ENCODE data around the gene SERTAD3.
"Not testable (repeated sequence)": the region's sequence is repeated elsewhere in the genome, so short reads cannot be mapped to it uniquely, and the experiment has no call there.

Gene SERTAD3

GRCh38 chr19:40443131-40443999, 770 bp downstream of the SERTAD3 start:
- WGBS (ENCODE audit: insufficient coverage, insufficient read length): no CpG with 5 or more reads among the region's 52 CpGs
- Histone ChIP-seq H3K9me3 (ENCODE audit: control insufficient read depth, insufficient read depth, low read length) (no peaks in the 10 kb centered on the region), H3K27me3 (ENCODE audit: control insufficient read depth, insufficient read depth, low read length) (no peaks in the 10 kb centered on the region), H3K36me3 (ENCODE audit: control insufficient read depth, insufficient read depth, low read length) (peaks cover 9% of the 10 kb centered on the region), H3K4me3 (ENCODE audit: low read length) (peak overlapping the region; percentile 92), H3K4me1 (ENCODE audit: control insufficient read depth, insufficient read depth, low read length) (peaks cover 2% of the 10 kb centered on the region; the same call in 1 of the 2 replicates), H3K27ac (ENCODE audit: low read length) (no peak overlapping the region)
- DNase-seq (ENCODE audit: low read depth, low spot score): no peak

GRCh38 chr19:40442328-40443130, 1.6 kb downstream of the SERTAD3 start:
- no peak for DNase-seq (ENCODE audit: low read depth, low spot score)
- peak overlapping the region; percentile 33; the same call in 1 of the 2 replicates for H3K4me3 ChIP-seq (ENCODE audit: low read length)
- peaks cover 2% of the 10 kb centered on the region; the same call in 1 of the 2 replicates for H3K4me1 ChIP-seq (ENCODE audit: control insufficient read depth, insufficient read depth, low read length)
- no CpG with 5 or more reads among the region's 22 CpGs for WGBS (ENCODE audit: insufficient coverage, insufficient read length)
- no peaks in the 10 kb centered on the region for H3K27me3 ChIP-seq (ENCODE audit: control insufficient read depth, insufficient read depth, low read length)
- no peak overlapping the region for H3K27ac ChIP-seq (ENCODE audit: low read length)
- no peaks in the 10 kb centered on the region for H3K9me3 ChIP-seq (ENCODE audit: control insufficient read depth, insufficient read depth, low read length)
- H3K36me3 ChIP-seq (ENCODE audit: control insufficient read depth, insufficient read depth, low read length): peaks cover 9% of the 10 kb centered on the region

GRCh38 chr19:40441719-40442253, 2.3 kb downstream of the SERTAD3 start:
- no peak for DNase-seq (ENCODE audit: low read depth, low spot score)
- H3K27me3 ChIP-seq (ENCODE audit: control insufficient read depth, insufficient read depth, low read length): no peaks in the 10 kb centered on the region
- H3K36me3 ChIP-seq (ENCODE audit: control insufficient read depth, insufficient read depth, low read length): peaks cover 9% of the 10 kb centered on the region
- H3K4me1 ChIP-seq (ENCODE audit: control insufficient read depth, insufficient read depth, low read length): peaks cover 2% of the 10 kb centered on the region; the same call in 1 of the 2 replicates
- H3K4me3 ChIP-seq (ENCODE audit: low read length): no peak overlapping the region
- no CpG with 5 or more reads among the region's 11 CpGs for WGBS (ENCODE audit: insufficient coverage, insufficient read length)
- H3K9me3 ChIP-seq (ENCODE audit: control insufficient read depth, insufficient read depth, low read length): no peaks in the 10 kb centered on the region
- H3K27ac ChIP-seq (ENCODE audit: low read length): no peak overlapping the region

- Histone ChIP-seq H3K27me3 (ENCODE audit: control insufficient read depth, insufficient read depth, low read length) (no peaks in the 10 kb centered on the region), H3K36me3 (ENCODE audit: control insufficient read depth, insufficient read depth, low read length) (peaks cover 9% of the 10 kb centered on the region), H3K4me1 (ENCODE audit: control insufficient read depth, insufficient read depth, low read length) (no peaks in the 10 kb centered on the region), H3K4me3 (ENCODE audit: low read length) (no peak overlapping the region), H3K27ac (ENCODE audit: low read length) (no peak overlapping the region), H3K9me3 (ENCODE audit: control insufficient read depth, insufficient read depth, low read length) (no peaks in the 10 kb centered on the region)
- no peak for DNase-seq (ENCODE audit: low read depth, low spot score)
- no CpG with 5 or more reads among the region's 3 CpGs for WGBS (ENCODE audit: insufficient coverage, insufficient read length)
These were observed 5.9 kb downstream of the SERTAD3 start for GRCh38 chr19:40438284-40438683.

- DNase-seq (ENCODE audit: low read depth, low spot score): no peak
- H3K36me3 ChIP-seq (ENCODE audit: control insufficient read depth, insufficient read depth, low read length): no peaks in the 10 kb centered on the region
- H3K9me3 ChIP-seq (ENCODE audit: control insufficient read depth, insufficient read depth, low read length): no peaks in the 10 kb centered on the region
- peak overlapping the region; percentile 36 for H3K27ac ChIP-seq (ENCODE audit: low read length)
- WGBS (ENCODE audit: insufficient coverage, insufficient read length): no CpG with 5 or more reads among the region's 50 CpGs
- H3K4me3 ChIP-seq (ENCODE audit: low read length): peak overlapping the region; percentile 2; the same call in 1 of the 2 replicates
- H3K4me1 ChIP-seq (ENCODE audit: control insufficient read depth, insufficient read depth, low read length): no peaks in the 10 kb centered on the region
- H3K27me3 ChIP-seq (ENCODE audit: control insufficient read depth, insufficient read depth, low read length): no peaks in the 10 kb centered on the region
These were observed 10.5 kb downstream of the SERTAD3 start for GRCh38 chr19:40433391-40434216.

- H3K4me1 ChIP-seq (ENCODE audit: control insufficient read depth, insufficient read depth, low read length); H3K36me3 ChIP-seq (ENCODE audit: control insufficient read depth, insufficient read depth, low read length); DNase-seq (ENCODE audit: low read depth, low spot score); H3K4me3 ChIP-seq (ENCODE audit: low read length); H3K9me3 ChIP-seq (ENCODE audit: control insufficient read depth, insufficient read depth, low read length); H3K27me3 ChIP-seq (ENCODE audit: control insufficient read depth, insufficient read depth, low read length); H3K27ac ChIP-seq (ENCODE audit: low read length): not testable (repeated sequence)
- no CpG with 5 or more reads among the region's 7 CpGs for WGBS (ENCODE audit: insufficient coverage, insufficient read length)
These were observed 11.4 kb downstream of the SERTAD3 start for GRCh38 chr19:40432760-40433159.

- Histone ChIP-seq H3K36me3 (ENCODE audit: control insufficient read depth, insufficient read depth, low read length) (no peaks in the 10 kb centered on the region), H3K4me3 (ENCODE audit: low read length) (no peak overlapping the region), H3K27ac (ENCODE audit: low read length) (no peak overlapping the region), H3K9me3 (ENCODE audit: control insufficient read depth, insufficient read depth, low read length) (no peaks in the 10 kb centered on the region), H3K4me1 (ENCODE audit: control insufficient read depth, insufficient read depth, low read length) (no peaks in the 10 kb centered on the region), H3K27me3 (ENCODE audit: control insufficient read depth, insufficient read depth, low read length) (no peaks in the 10 kb centered on the region)
- no CpG with 5 or more reads among the region's 3 CpGs for WGBS (ENCODE audit: insufficient coverage, insufficient read length)
- no peak for DNase-seq (ENCODE audit: low read depth, low spot score)
These were observed 12.4 kb downstream of the SERTAD3 start for GRCh38 chr19:40431698-40432097.

GRCh38 chr19:40430242-40430641, 13.9 kb downstream of the SERTAD3 start:
- not testable (repeated sequence) for H3K36me3 ChIP-seq (ENCODE audit: control insufficient read depth, insufficient read depth, low read length); DNase-seq (ENCODE audit: low read depth, low spot score); H3K9me3 ChIP-seq (ENCODE audit: control insufficient read depth, insufficient read depth, low read length); H3K4me1 ChIP-seq (ENCODE audit: control insufficient read depth, insufficient read depth, low read length); H3K27ac ChIP-seq (ENCODE audit: low read length); H3K27me3 ChIP-seq (ENCODE audit: control insufficient read depth, insufficient read depth, low read length); H3K4me3 ChIP-seq (ENCODE audit: low read length)
- WGBS (ENCODE audit: insufficient coverage, insufficient read length): no CpG with 5 or more reads among the region's 10 CpGs

- not testable (repeated sequence) for H3K27ac ChIP-seq (ENCODE audit: low read length); H3K4me1 ChIP-seq (ENCODE audit: control insufficient read depth, insufficient read depth, low read length); H3K4me3 ChIP-seq (ENCODE audit: low read length); H3K36me3 ChIP-seq (ENCODE audit: control insufficient read depth, insufficient read depth, low read length); DNase-seq (ENCODE audit: low read depth, low spot score); H3K9me3 ChIP-seq (ENCODE audit: control insufficient read depth, insufficient read depth, low read length); H3K27me3 ChIP-seq (ENCODE audit: control insufficient read depth, insufficient read depth, low read length)
- no CpG with 5 or more reads among the region's 7 CpGs for WGBS (ENCODE audit: insufficient coverage, insufficient read length)
These were observed 15.9 kb downstream of the SERTAD3 start for GRCh38 chr19:40428197-40428596.
